ENCODE measurements around the gene RPLP2.

Gene RPLP2

GRCh38 chr11:766936-767210, 42.9 kb upstream of the RPLP2 start:
- no peak overlapping the region for H2BK15ac ChIP-seq (replicated peaks; ENCODE audit: low read depth)
- no peak overlapping the region for H3K4ac ChIP-seq (ENCODE audit: low read depth, low read length)
- no peak overlapping the region for H3K18ac ChIP-seq (ENCODE audit: low read length)
- H2BK5ac ChIP-seq (ENCODE audit: low read length), result no peak overlapping the region
- H2BK120ac ChIP-seq (ENCODE audit: low read depth, low read length), result no peak overlapping the region
- no peaks in the 10 kb centered on the region for H3K79me2 ChIP-seq (ENCODE audit: control insufficient read depth, insufficient read depth, low read length)
- no peak overlapping the region for H3K27ac ChIP-seq (ENCODE audit: low read depth, low read length)
- WGBS (ENCODE audit: extremely low coverage, insufficient coverage, low lambda C conversion rate), result no CpG with 5 or more reads among the region's 2 CpGs
- no peak overlapping the region for H4K8ac ChIP-seq (ENCODE audit: low read depth, low read length)
- DNase-seq, result no peak
- no peaks in the 10 kb centered on the region for H3K27me3 ChIP-seq (ENCODE audit: insufficient read depth, low read length, poor library complexity)
- H3K56ac ChIP-seq (ENCODE audit: low read length), result no peak overlapping the region
- H2AK5ac ChIP-seq (ENCODE audit: low read length), result no peak overlapping the region
- H3K36me3 ChIP-seq (ENCODE audit: control insufficient read depth, insufficient read depth, low read length), result peaks cover 16% of the 10 kb centered on the region
- H3K4me3 ChIP-seq (ENCODE audit: low read length), result no peak overlapping the region
- H4K5ac ChIP-seq (ENCODE audit: low read length), result no peak overlapping the region
- no peaks in the 10 kb centered on the region for H3K79me1 ChIP-seq (ENCODE audit: low read length)
- H3K9ac ChIP-seq (ENCODE audit: low read length), result no peak overlapping the region
- H3K23ac ChIP-seq (ENCODE audit: low read length), result no peak overlapping the region
- H3K4me2 ChIP-seq (ENCODE audit: low read length), result no peak overlapping the region
- peaks cover 3% of the 10 kb centered on the region for H3K4me1 ChIP-seq (ENCODE audit: control insufficient read depth, low read depth, low read length)

- Histone ChIP-seq H3K4me2 (ENCODE audit: low read length) (no peak overlapping the region), H3K79me2 (ENCODE audit: control insufficient read depth, insufficient read depth, low read length) (no peaks in the 10 kb centered on the region), H3K27me3 (ENCODE audit: insufficient read depth, low read length, poor library complexity) (no peaks in the 10 kb centered on the region), H3K18ac (ENCODE audit: low read length) (no peak overlapping the region), H3K79me1 (ENCODE audit: low read length) (no peaks in the 10 kb centered on the region), H2BK5ac (ENCODE audit: low read length) (no peak overlapping the region), H4K8ac (ENCODE audit: low read depth, low read length) (no peak overlapping the region), H3K4me3 (ENCODE audit: low read length) (no peak overlapping the region), H3K9ac (ENCODE audit: low read length) (no peak overlapping the region), H3K4me1 (ENCODE audit: control insufficient read depth, low read depth, low read length) (peaks cover 3% of the 10 kb centered on the region), H2AK5ac (ENCODE audit: low read length) (no peak overlapping the region), H3K23ac (ENCODE audit: low read length) (no peak overlapping the region), H4K5ac (ENCODE audit: low read length) (no peak overlapping the region), H3K36me3 (ENCODE audit: control insufficient read depth, insufficient read depth, low read length) (peaks cover 16% of the 10 kb centered on the region), H2BK120ac (ENCODE audit: low read depth, low read length) (no peak overlapping the region), H3K56ac (ENCODE audit: low read length) (no peak overlapping the region), H2BK15ac (replicated peaks; ENCODE audit: low read depth) (no peak overlapping the region), H3K4ac (ENCODE audit: low read depth, low read length) (no peak overlapping the region), H3K27ac (ENCODE audit: low read depth, low read length) (no peak overlapping the region)
- no peak for DNase-seq
- no CpG with 5 or more reads among the region's 11 CpGs for WGBS (ENCODE audit: extremely low coverage, insufficient coverage, low lambda C conversion rate)
Observed at GRCh38 chr11:767238-767637, 42.5 kb upstream of the RPLP2 start.

DNA sequence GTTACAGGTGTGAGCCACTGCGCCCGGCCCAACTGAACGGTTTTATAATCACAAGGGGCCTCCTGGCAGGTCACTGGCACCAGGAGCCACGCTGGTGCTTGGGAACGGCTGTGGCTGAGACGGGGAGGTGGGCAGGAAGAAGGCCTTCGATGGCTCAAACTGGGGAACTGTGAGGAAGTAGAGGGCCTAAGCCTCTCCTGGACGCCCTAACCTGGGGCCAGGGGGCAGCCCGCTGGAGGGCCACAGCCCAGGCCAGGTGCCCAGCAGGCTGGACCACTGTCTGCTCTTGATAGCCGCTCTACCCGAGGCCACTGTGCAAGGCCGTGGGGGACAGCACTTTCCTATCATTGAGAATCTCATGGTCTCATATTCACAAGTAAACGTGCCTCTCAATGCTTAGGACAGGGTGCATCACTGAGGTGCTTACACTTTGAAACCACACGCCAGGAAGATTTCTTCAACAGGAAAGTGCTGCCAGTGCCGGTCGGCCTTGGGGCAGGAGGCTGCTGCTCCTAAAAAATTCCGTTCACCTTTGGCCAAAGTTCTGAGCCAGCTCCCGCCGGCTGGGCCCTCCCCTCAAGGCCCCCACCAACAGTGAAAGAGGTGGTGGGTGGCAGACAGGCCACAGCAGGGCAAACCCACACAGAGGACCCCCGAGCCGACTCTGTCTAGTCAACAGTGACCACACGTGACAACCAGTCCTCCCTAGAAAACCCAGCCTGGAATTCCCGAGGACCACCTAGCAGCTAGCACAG, 39.7 kb upstream of the RPLP2 start:
- WGBS (ENCODE audit: extremely low coverage, insufficient coverage, low lambda C conversion rate), result no CpG with 5 or more reads among the region's 23 CpGs
- Histone ChIP-seq H3K79me1 (ENCODE audit: low read length) (peaks cover 7% of the 10 kb centered on the region), H2BK5ac (ENCODE audit: low read length) (no peak overlapping the region), H2AK5ac (ENCODE audit: low read length) (no peak overlapping the region), H3K27me3 (ENCODE audit: insufficient read depth, low read length, poor library complexity) (no peaks in the 10 kb centered on the region), H3K4me3 (ENCODE audit: low read length) (no peak overlapping the region), H3K56ac (ENCODE audit: low read length) (no peak overlapping the region), H4K5ac (ENCODE audit: low read length) (no peak overlapping the region), H3K23ac (ENCODE audit: low read length) (no peak overlapping the region), H3K36me3 (ENCODE audit: control insufficient read depth, insufficient read depth, low read length) (peaks cover 12% of the 10 kb centered on the region), H2BK120ac (ENCODE audit: low read depth, low read length) (no peak overlapping the region), H4K8ac (ENCODE audit: low read depth, low read length) (no peak overlapping the region), H3K9ac (ENCODE audit: low read length) (no peak overlapping the region), H3K4me1 (ENCODE audit: control insufficient read depth, low read depth, low read length) (no peaks in the 10 kb centered on the region), H3K18ac (ENCODE audit: low read length) (no peak overlapping the region), H3K79me2 (ENCODE audit: control insufficient read depth, insufficient read depth, low read length) (peaks cover 9% of the 10 kb centered on the region), H3K27ac (ENCODE audit: low read depth, low read length) (no peak overlapping the region), H3K4me2 (ENCODE audit: low read length) (no peak overlapping the region), H2BK15ac (replicated peaks; ENCODE audit: low read depth) (no peak overlapping the region), H3K4ac (ENCODE audit: low read depth, low read length) (no peak overlapping the region)
- DNase-seq, result no peak

DNA sequence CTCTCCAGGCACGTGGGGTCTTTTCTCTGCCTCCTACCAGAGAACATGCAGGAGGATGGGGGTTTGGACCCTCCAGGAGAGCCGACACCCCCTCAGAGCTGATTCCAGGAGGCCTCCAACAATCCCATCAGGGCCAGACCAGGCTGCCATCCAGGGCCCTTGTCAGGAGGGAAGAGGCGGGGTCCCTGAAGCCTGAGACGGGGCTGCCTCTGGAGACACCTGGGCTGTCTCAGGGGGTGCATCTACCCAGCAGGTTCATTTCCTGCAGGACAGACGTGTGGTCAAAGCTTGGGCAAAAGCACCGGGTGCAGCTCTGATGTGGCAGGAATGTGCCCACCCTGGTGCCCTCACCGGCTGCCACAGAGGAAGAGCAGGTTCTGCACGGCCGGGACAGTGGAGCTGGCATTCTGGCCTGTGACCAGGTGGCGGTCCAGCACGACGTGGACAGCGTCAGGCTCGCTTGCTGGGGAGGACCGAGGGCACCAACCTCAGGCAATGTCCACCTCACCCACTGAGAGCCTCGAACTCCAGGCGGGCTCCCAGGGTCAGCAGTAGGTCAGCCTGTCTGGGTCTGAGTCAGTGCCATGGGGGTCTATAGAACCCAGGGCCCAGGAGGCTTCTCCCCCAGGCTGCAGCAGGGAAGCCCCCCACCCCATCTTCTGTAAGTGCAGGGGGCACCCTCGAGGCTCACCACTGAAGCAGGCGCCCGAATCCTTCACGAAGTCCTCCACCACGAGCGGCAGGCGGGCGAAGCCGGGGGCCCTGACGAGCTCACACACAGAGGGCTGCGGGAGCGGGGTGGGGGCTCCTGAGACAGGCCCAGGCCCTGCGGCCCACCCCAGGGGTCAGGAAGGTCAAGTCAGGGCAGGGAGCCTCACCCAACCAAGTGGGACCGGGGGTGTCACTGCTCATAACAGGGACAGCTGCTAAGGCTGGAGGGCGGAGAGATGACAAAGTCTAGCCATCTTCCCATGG, 38.8 kb upstream of the RPLP2 start:
- H2BK15ac ChIP-seq (replicated peaks; ENCODE audit: low read depth), result no peak overlapping the region
- no peak overlapping the region for H3K56ac ChIP-seq (ENCODE audit: low read length)
- no peak overlapping the region for H2BK5ac ChIP-seq (ENCODE audit: low read length)
- no peak overlapping the region for H3K18ac ChIP-seq (ENCODE audit: low read length)
- H3K4me2 ChIP-seq (ENCODE audit: low read length), result no peak overlapping the region
- no peak overlapping the region for H4K5ac ChIP-seq (ENCODE audit: low read length)
- H3K36me3 ChIP-seq (ENCODE audit: control insufficient read depth, insufficient read depth, low read length), result peaks cover 11% of the 10 kb centered on the region
- WGBS (ENCODE audit: extremely low coverage, insufficient coverage, low lambda C conversion rate), result no CpG with 5 or more reads among the region's 32 CpGs
- no peaks in the 10 kb centered on the region for H3K27me3 ChIP-seq (ENCODE audit: insufficient read depth, low read length, poor library complexity)
- no peak overlapping the region for H3K9ac ChIP-seq (ENCODE audit: low read length)
- H3K4me1 ChIP-seq (ENCODE audit: control insufficient read depth, low read depth, low read length), result no peaks in the 10 kb centered on the region
- no peak overlapping the region for H3K27ac ChIP-seq (ENCODE audit: low read depth, low read length)
- H2AK5ac ChIP-seq (ENCODE audit: low read length), result no peak overlapping the region
- H3K4me3 ChIP-seq (ENCODE audit: low read length), result no peak overlapping the region
- H3K4ac ChIP-seq (ENCODE audit: low read depth, low read length), result no peak overlapping the region
- no peak overlapping the region for H3K23ac ChIP-seq (ENCODE audit: low read length)
- peaks cover 15% of the 10 kb centered on the region for H3K79me2 ChIP-seq (ENCODE audit: control insufficient read depth, insufficient read depth, low read length)
- no peak overlapping the region for H4K8ac ChIP-seq (ENCODE audit: low read depth, low read length)
- no peak for DNase-seq
- no peak overlapping the region for H2BK120ac ChIP-seq (ENCODE audit: low read depth, low read length)
- peaks cover 10% of the 10 kb centered on the region for H3K79me1 ChIP-seq (ENCODE audit: low read length)

DNA sequence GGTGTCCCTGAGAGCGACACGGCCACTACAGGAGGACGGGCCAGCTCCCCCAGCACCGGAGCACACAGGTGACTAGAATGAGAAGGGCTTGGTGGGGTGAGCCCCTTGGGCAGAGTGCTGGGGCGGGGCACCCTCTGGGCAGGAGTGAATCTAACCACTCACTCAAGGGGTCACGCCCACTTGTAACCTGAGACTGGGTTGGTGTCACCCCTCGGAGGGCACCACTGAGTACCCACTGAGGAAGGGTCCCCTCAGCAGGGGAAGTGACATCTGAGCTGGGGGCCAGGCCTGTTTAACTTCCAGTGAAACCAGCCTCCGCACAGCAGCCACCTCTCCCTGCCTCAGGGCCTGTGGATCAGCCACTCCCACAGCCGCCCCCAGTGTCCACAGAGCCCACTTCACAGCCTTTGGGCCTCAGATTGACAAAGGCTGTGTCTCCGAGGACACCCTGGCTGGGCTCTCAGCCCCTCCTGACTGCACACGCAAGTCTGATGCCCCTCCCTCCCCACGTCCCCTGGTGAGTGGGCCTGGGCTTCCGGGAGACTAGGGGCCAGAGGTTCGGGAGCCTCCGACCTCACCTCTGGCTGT, 38.1 kb upstream of the RPLP2 start:
- Histone ChIP-seq H3K18ac (ENCODE audit: low read length) (no peak overlapping the region), H3K36me3 (ENCODE audit: control insufficient read depth, insufficient read depth, low read length) (peaks cover 4% of the 10 kb centered on the region), H3K4me1 (ENCODE audit: control insufficient read depth, low read depth, low read length) (no peaks in the 10 kb centered on the region), H2AK5ac (ENCODE audit: low read length) (no peak overlapping the region), H3K4ac (ENCODE audit: low read depth, low read length) (no peak overlapping the region), H3K4me3 (ENCODE audit: low read length) (no peak overlapping the region), H3K79me2 (ENCODE audit: control insufficient read depth, insufficient read depth, low read length) (peaks cover 22% of the 10 kb centered on the region), H3K4me2 (ENCODE audit: low read length) (no peak overlapping the region), H2BK15ac (replicated peaks; ENCODE audit: low read depth) (no peak overlapping the region), H3K56ac (ENCODE audit: low read length) (peak overlapping the region; percentile 10), H3K27ac (ENCODE audit: low read depth, low read length) (no peak overlapping the region), H3K23ac (ENCODE audit: low read length) (no peak overlapping the region), H3K27me3 (ENCODE audit: insufficient read depth, low read length, poor library complexity) (no peaks in the 10 kb centered on the region), H2BK5ac (ENCODE audit: low read length) (no peak overlapping the region), H2BK120ac (ENCODE audit: low read depth, low read length) (no peak overlapping the region), H3K79me1 (ENCODE audit: low read length) (peaks cover 13% of the 10 kb centered on the region), H3K9ac (ENCODE audit: low read length) (no peak overlapping the region), H4K5ac (ENCODE audit: low read length) (no peak overlapping the region), H4K8ac (ENCODE audit: low read depth, low read length) (no peak overlapping the region)
- no CpG with 5 or more reads among the region's 15 CpGs for WGBS (ENCODE audit: extremely low coverage, insufficient coverage, low lambda C conversion rate)
- no peak for DNase-seq

Measured in mesendoderm (in vitro differentiated cells).